Transverse colon (tissue), 4 donors: ENCODE results near the gene TAAR8.

Source experiments
- CTCF ChIP-seq, 5 experiments: fragments of 200-600 bp in 3 of 5; fragments of 450-650 bp in 2 of 5; sonication (generic) in 3 of 5; IDR thresholded peaks; 1 replicate in 2 of 5; 2 replicates in 3 of 5; pipeline ENCODE4 v1.5.1; 2016 to 2017; ENCODE audit warnings: antibody characterized with exemption in 5 of 5, inconsistent platforms in 3 of 5, mild to moderate bottlenecking in 2 of 5, moderate library complexity in 1 of 5
- EP300 ChIP-seq: sonication (generic); formaldehyde crosslinking; IDR thresholded peaks from one replicate; pipeline ENCODE4 v1.6.1; 2017; ENCODE audit warnings: antibody characterized with exemption, low read depth
- POLR2A ChIP-seq: fragments of 450-650 bp; IDR thresholded peaks from one replicate; pipeline ENCODE4 v1.6.1; 2016; ENCODE audit warnings: antibody characterized with exemption, mild to moderate bottlenecking, moderate library complexity
- POLR2AphosphoS5 ChIP-seq, 3 donors: sonication (generic); formaldehyde crosslinking; IDR thresholded peaks; one replicate each; pipeline ENCODE4 v1.6.1; 2016; ENCODE audit warnings: antibody characterized with exemption in 3 of 3

- TF ChIP-seq CTCF (IDR thresholded peaks at IDR 0.05), result no peak
- TF ChIP-seq POLR2A, result no peak
- TF ChIP-seq POLR2AphosphoS5 (IDR thresholded peaks at IDR 0.05), result no peak
- TF ChIP-seq EP300, result no peak
Measured at GRCh38 chr6:132570221-132570777, 17.8 kb downstream of the TAAR8 start, which contains the start of gene TAAR6.
